GM23248 (cell line): ENCODE measurements around the gene GDE1.

Source experiments
- EZH2 ChIP-seq: fragments of 200-600 bp; sonication (generic); IDR thresholded peaks from 2 replicates; pipeline ENCODE4 v1.6.1; 2018; ENCODE audit warnings: antibody characterized with exemption, mild to moderate bottlenecking; ENCODE audit not compliant: insufficient read depth, poor library complexity, severe bottlenecking
- EZH2phosphoT487 ChIP-seq: fragments of 200-600 bp; sonication (generic); IDR thresholded peaks from 2 replicates; pipeline ENCODE4 v1.6.1; 2018; ENCODE audit warnings: antibody characterized with exemption, moderate library complexity, mild to moderate bottlenecking, low read depth; ENCODE audit not compliant: insufficient read depth

GRCh38 chr16:19522760-19523159, 862 bp upstream of the GDE1 start:
- TF ChIP-seq EZH2phosphoT487 (no peak), EZH2 (no peak)
